Stimulated activated CD8-positive, alpha-beta memory T cell treated with anti-CD3 and anti-CD28 coated beads, Interleukin-2, amount 100 ng/mL, for 1 hour (primary cell): ENCODE measurements around the gene B4GALT5.
A peak's percentile ranks its signal among the peaks of the same experiment; 100 is the strongest.
"Not testable (repeated sequence)": the region's sequence is repeated elsewhere in the genome, so short reads cannot be mapped to it uniquely, and the experiment has no call there.

ENCODE experiments used
- DNase-seq, 2 donors: peaks; one replicate each; pipeline ENCODE4 v3.0.0-alpha.2; 2020; ENCODE audit warnings: low read depth in 2 of 2

The B4GALT5 gene

GRCh38 chr20:49679634-49680033 is 34.0 kb downstream of the B4GALT5 start:
- no peak for DNase-seq

DNA sequence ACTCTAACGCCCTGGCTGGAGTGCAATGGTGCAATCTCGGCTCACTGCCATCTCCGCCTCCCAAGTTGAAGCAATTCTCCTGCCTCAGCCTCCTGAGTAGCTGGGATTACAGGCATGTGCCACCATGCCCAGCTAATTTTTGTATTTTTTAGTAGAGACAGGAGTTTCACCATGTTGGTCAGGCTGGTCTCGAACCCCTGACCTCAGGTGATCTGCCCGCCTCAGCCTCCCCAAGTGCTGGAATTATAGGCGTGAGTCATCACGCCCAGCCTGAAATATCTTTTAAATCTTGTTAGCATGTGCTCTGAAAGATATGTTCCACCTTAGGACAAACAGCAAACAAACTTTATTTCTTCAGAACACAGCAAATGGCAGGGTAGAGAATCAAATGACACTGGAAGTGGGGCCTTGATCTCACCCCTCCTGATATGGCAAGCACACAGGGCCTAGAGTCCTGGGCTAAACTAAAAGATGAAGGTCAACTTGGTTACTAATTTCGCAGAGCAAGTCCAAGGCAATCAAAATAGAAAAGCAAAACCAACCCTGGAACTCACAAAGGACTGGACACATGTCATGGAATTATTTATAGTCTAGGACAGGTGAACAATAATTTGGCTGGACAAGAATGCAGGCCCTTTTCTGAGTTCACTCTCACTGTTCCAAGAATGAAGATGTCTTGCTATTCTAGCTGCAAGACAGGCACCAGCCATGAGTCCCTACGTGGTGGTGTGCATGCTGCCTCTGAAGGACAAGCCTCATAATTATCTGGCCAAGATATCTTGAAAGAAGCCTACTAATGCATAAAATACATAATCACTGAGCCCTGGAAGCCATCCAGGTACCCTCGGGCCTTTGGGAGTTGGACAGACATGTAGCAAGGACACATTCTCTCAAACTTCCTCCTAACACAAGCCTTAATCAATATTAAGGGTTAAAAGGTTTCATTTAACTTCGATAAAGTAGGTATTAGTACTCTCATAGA is 35.6 kb downstream of the B4GALT5 start:
- no peak for DNase-seq

DNA sequence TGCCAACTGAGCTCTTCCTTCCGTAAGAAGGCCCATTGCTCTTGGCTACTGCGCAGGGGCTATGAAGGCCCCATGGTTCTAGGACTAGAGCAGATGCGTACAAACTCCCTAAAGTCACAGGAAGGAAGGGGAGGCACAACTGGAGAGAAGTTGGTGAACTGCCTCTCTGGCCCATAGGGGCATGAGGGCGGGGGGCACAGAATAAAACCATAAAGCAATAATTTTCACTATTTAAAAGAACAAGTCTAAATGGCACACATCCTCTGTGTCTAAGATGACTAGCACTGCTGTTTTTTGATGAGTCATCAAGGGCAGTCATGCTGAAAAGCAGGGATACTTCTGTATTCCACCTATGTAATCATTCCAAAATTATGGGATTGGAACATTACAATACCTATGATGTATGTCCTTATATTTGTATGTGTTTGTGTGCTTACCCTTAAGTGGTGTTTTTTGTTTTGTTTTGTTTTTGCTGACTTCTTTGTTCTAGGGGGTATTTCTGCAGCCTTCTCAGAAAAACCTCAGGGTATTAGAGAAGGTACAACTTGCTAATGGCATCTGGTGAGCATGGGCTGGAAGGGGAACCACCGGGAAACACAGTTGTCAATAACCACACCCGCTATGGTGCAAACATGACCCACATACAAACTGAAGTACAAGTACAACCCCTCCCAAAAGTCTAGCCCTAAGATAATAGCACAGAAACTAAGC is 36.9 kb downstream of the B4GALT5 start:
- peak in 1 of 2 donors; percentile 13 for DNase-seq

- DNase-seq: no peak
Measured at GRCh38 chr20:49675368-49676151, 38.1 kb downstream of the B4GALT5 start.

- no peak for DNase-seq
Measured at GRCh38 chr20:49674383-49675352, 39.0 kb downstream of the B4GALT5 start.

GRCh38 chr20:49672096-49672664 is 41.5 kb downstream of the B4GALT5 start:
- no peak for DNase-seq

- DNase-seq: no peak
Measured at GRCh38 chr20:49671433-49671832, 42.2 kb downstream of the B4GALT5 start.

DNA sequence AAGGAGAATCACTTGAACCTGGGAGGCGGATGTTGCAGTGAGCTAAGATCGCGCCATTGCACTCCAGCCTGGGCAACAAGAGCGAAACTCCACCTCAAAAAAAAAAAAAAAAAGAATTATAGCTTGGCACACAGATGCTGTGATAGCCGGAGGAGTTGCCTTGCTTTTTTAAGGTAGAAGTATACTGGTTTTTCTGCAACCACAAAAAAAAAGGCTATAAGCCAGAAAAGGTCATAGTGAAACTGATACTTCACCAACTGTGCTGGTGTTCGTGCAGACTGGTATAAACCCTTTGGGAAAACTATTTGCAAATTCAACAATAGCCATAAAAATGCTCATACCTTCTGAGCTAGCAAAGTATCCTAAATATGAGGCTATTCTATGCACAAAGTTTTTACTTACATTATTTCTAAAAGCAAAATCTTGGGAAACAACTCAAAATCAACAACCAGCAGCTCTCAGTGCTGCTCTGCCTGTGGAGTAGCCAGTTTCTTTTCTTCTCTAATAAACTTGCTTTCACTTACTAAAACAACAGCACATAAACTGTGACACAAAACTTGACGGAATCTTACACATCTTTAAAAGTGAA is 44.0 kb downstream of the B4GALT5 start:
- no peak for DNase-seq

GRCh38 chr20:49668878-49669195 is 44.8 kb downstream of the B4GALT5 start:
- DNase-seq: not testable (repeated sequence)

- DNase-seq: peak; percentile 34 to 49
Measured at GRCh38 chr20:49668181-49668877, 45.3 kb downstream of the B4GALT5 start.

DNA sequence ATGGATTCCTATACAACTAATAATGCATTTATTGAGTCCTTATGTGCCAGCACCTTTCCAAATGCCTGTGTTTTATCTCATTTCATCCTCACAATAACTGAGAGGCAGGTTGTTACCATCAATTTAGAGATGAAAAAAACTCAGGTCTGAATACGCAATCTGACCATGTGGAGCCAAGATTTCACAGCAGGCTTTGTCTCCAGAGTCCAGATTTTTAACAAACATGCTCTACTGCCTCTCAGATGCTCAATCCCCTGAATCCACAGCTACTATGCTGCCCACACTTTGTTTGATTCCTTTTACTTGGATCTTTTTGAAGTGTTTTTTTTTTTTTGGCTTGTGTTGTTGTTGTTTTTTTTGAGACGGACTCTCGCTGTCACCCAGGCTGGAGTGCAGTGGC is 46.8 kb downstream of the B4GALT5 start:
- DNase-seq: no peak

GRCh38 chr20:49665796-49666195 is 47.9 kb downstream of the B4GALT5 start:
- no peak for DNase-seq

DNA sequence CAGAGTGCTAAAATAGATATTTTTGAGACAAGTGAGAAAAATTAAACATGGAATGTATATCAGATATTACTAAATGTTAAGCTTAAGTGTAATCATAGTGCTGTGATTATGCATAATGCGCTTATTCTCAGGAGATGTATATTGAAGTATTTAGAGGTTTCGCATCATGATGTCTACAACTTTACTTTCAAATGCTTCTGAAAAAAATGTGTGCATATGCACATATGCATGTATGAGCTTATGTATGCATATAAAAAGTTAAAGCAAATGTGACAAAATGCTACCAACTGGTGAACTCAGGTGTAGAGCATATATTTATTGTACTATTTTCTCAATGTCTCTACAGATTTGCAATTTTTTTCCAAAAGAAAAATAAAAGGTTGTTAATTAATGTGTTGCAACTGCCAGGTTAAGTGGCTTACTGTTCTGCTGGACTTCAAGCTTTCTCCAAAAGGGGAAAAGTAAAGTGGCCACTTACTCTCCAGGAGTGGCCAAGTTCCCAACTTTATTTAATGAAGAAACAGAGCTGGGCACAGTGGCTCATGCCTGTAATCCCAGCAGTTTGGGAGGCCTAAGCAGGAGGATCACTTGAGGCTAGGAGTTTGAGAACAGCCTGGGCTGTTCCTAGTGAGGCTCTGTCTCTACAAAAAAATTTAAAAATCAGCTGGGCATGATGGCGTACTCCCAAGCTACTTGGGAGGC is 48.9 kb downstream of the B4GALT5 start:
- no peak for DNase-seq

GRCh38 chr20:49663112-49663511 is 50.6 kb downstream of the B4GALT5 start:
- no peak for DNase-seq

DNA sequence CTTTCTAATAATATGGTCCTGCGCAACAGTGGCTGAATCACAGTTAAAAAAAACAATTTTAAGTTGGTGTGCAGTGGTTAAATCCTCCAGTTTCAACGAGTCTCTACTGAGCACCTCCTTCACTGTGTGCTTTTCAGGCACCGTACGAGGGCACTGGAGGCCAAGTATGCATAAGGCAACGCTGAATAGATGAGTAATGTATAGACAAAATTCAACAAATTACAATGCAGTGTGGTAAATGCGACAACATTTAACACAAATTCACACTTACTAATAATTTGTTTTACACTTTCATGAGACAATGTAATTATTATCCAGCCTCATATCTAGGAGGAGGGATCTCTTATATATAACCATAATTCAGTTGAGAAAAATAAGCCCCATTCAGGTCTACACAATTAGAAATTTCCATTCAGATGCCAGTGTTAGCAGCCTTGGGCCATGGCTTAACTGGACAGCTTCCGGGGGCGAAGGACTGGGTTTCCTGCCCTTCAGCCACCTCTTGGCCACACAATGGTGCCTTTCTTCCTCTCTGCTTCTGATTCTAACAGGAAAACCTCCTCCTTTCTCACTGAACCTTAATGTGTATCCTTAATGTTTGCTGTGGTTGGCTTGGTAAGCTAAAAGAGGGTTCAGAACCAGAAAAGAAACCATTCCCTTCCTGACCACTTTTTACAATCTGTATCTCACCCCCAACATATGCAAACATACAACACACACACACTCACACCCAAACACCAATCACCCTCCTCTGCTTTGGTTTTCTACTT is 51.9 kb downstream of the B4GALT5 start:
- DNase-seq: no peak

- DNase-seq: no peak
Measured at GRCh38 chr20:49660912-49661311, 52.8 kb downstream of the B4GALT5 start.

GRCh38 chr20:49659056-49659455 is 54.6 kb downstream of the B4GALT5 start:
- no peak for DNase-seq

GRCh38 chr20:49658508-49658907 is 55.2 kb downstream of the B4GALT5 start:
- DNase-seq: no peak
